H1 (cell line): ENCODE data around the gene DIDO1. TPM values are rescaled to one million over a fixed set of nuclear protein-coding genes. Genes with fewer than 3 reads are reported as not detected.

Source experiments
- CTCF ChIA-PET: fragments of 300-600 bp; sonication (Branson Sonifier 250); formaldehyde crosslinking; loops from one replicate; lab custom pipeline; 2021; ENCODE audit not compliant: partially characterized antibody; lab: Charles Lee
- POLR2A ChIA-PET: fragments of 300-600 bp; sonication (Branson Sonifier 250); formaldehyde crosslinking; loops from one replicate; lab custom pipeline; 2021; ENCODE audit warnings: inconsistent platforms; ENCODE audit not compliant: partially characterized antibody; lab: Charles Lee
- DNase-seq, 2 experiments: peaks; one replicate each; pipeline versions ENCODE4 v3.0.0 to v3.0.0-alpha.2; 2010 to 2022; ENCODE audit warnings: low spot score in 2 of 2, low read depth in 1 of 2, mixed read lengths in 1 of 2
- FAIRE-seq: peaks from 2 replicates; lab custom pipeline; 2011; peaks lifted over from hg19 to GRCh38; lab: Jason Lieb, UNC
- H2AFZ ChIP-seq: 2 replicates; pipeline ENCODE4 v1.8.1; 2012; ENCODE audit warnings: low read length, inconsistent platforms
- H2AK5ac ChIP-seq: 2 replicates; pipeline ENCODE4 v1.6.1; 2013; ENCODE audit warnings: low read depth, low read length
- H2BK120ac ChIP-seq: replicated peaks from 2 replicates; pipeline ENCODE3; 2013; ENCODE audit warnings: low read depth, low read length, inconsistent platforms
- H2BK12ac ChIP-seq: 2 replicates; pipeline ENCODE4 v1.6.1; 2013; ENCODE audit warnings: low read depth, low read length
- H2BK15ac ChIP-seq: 2 replicates; pipeline ENCODE4 v1.6.1; 2013; ENCODE audit warnings: low read length
- H2BK20ac ChIP-seq: 2 replicates; pipeline ENCODE4 v1.6.1; 2013; ENCODE audit warnings: low read length
- H2BK5ac ChIP-seq: 2 replicates; pipeline ENCODE4 v1.6.1; 2013; ENCODE audit warnings: low read depth, low read length
- H3K14ac ChIP-seq: 2 replicates; pipeline ENCODE4 v1.6.1; 2013; ENCODE audit warnings: inconsistent platforms; ENCODE audit not compliant: insufficient read length
- H3K18ac ChIP-seq: 2 replicates; pipeline ENCODE4 v1.6.1; 2013; ENCODE audit warnings: low read length; ENCODE audit errors: extremely low read depth
- H3K23ac ChIP-seq: 2 replicates; pipeline ENCODE4 v1.6.1; 2013; ENCODE audit warnings: inconsistent platforms; ENCODE audit not compliant: insufficient read length
- H3K23me2 ChIP-seq: 2 replicates; pipeline ENCODE4 v1.6.1; 2013; ENCODE audit warnings: low read depth, low read length
- H3K27ac ChIP-seq: 2 replicates; pipeline ENCODE4 v1.6.1; 2011; ENCODE audit warnings: low read depth, low read length, inconsistent platforms
- H3K27me3 ChIP-seq, 4 experiments: replicated peaks in 1 of 4; 1 replicate in 1 of 4; 2 replicates in 3 of 4; pipeline versions ENCODE4 v1.6.1 to v1.8.1; 2011 to 2013; ENCODE audit warnings: low read length in 3 of 4, mild to moderate bottlenecking in 3 of 4, inconsistent platforms in 2 of 4, mixed read lengths in 2 of 4, moderate library complexity in 1 of 4; ENCODE audit not compliant: control insufficient read depth in 3 of 4, insufficient read depth in 3 of 4; ENCODE audit errors: extremely low read depth in 1 of 4
- H3K36me3 ChIP-seq, 4 experiments: 2 replicates each; pipeline versions ENCODE4 v1.6.1 to v1.8.1; 2011 to 2013; ENCODE audit warnings: mild to moderate bottlenecking in 4 of 4, low read length in 3 of 4, moderate library complexity in 2 of 4, control low read depth in 1 of 4, inconsistent platforms in 1 of 4; ENCODE audit not compliant: insufficient read depth in 4 of 4, control insufficient read depth in 2 of 4
- H3K4ac ChIP-seq: replicated peaks from 2 replicates; pipeline ENCODE3; 2013; ENCODE audit warnings: low read length, low read depth, mixed read lengths, inconsistent platforms; ENCODE audit not compliant: insufficient read length
- H3K4me1 ChIP-seq, 4 experiments: replicated peaks in 1 of 4; 1 replicate in 1 of 4; 2 replicates in 3 of 4; pipeline versions ENCODE4 v1.6.1 to v1.8.1; 2011 to 2013; ENCODE audit warnings: low read length in 3 of 4, inconsistent platforms in 2 of 4, mixed read lengths in 1 of 4; ENCODE audit not compliant: insufficient read depth in 4 of 4, control insufficient read depth in 3 of 4
- H3K4me2 ChIP-seq, 2 experiments: 2 replicates each; pipeline versions ENCODE4 v1.6.1 to v1.8.1; 2011 to 2013; ENCODE audit warnings: low read depth in 2 of 2, low read length in 2 of 2, control low read depth in 1 of 2, inconsistent platforms in 1 of 2, mild to moderate bottlenecking in 1 of 2; ENCODE audit not compliant: insufficient read depth in 1 of 2
- H3K4me3 ChIP-seq, 4 experiments: fragments of 200-600, 300-600 bp in 1 of 4; sonication (generic), shearing (Covaris generic), sonication (Bioruptor Twin) in 1 of 4; 2 replicates each; pipeline versions ENCODE4 v1.5.1 to v1.8.1; 2011 to 2016; ENCODE audit warnings: low read length in 4 of 4, low read depth in 3 of 4, control low read depth in 2 of 4, inconsistent platforms in 2 of 4, mild to moderate bottlenecking in 2 of 4, mixed read lengths in 1 of 4, moderate library complexity in 1 of 4; ENCODE audit not compliant: insufficient read depth in 2 of 4; ENCODE audit errors: extremely low read depth in 1 of 4
- H3K56ac ChIP-seq: replicated peaks from 2 replicates; pipeline ENCODE3; 2013; ENCODE audit warnings: low read depth, mild to moderate bottlenecking, mixed read lengths, low read length, inconsistent platforms; ENCODE audit not compliant: insufficient read length
- H3K79me1 ChIP-seq: 2 replicates; pipeline ENCODE4 v1.6.1; 2013; ENCODE audit warnings: low read depth, low read length, control low read depth
- H3K79me2 ChIP-seq, 2 experiments: 2 replicates each; pipeline versions ENCODE4 v1.6.1 to v1.8.1; 2012 to 2013; ENCODE audit warnings: low read length in 2 of 2, mild to moderate bottlenecking in 2 of 2, inconsistent platforms in 1 of 2; ENCODE audit not compliant: insufficient read depth in 2 of 2, control insufficient read depth in 1 of 2
- H3K9ac ChIP-seq, 4 experiments: replicated peaks in 1 of 4; 1 replicate in 1 of 4; 2 replicates in 3 of 4; pipeline versions ENCODE4 v1.6.1 to v1.8.1; 2011 to 2013; ENCODE audit warnings: low read depth in 3 of 4, low read length in 3 of 4, control low read depth in 2 of 4, mild to moderate bottlenecking in 2 of 4, moderate library complexity in 2 of 4, inconsistent platforms in 1 of 4; ENCODE audit errors: extremely low read depth in 1 of 4
- H3K9me3 ChIP-seq, 2 experiments: 2 replicates each; pipeline versions ENCODE4 v1.6.1 to v1.8.1; 2012 to 2013; ENCODE audit warnings: mild to moderate bottlenecking in 2 of 2, moderate library complexity in 2 of 2, control low read depth in 1 of 2, inconsistent platforms in 1 of 2, low read depth in 1 of 2, low read length in 1 of 2, mixed read lengths in 1 of 2; ENCODE audit not compliant: insufficient read depth in 2 of 2
- H4K20me1 ChIP-seq, 2 experiments: replicated peaks in 1 of 2; 2 replicates each; pipeline versions ENCODE3 to v1.8.1; 2011 to 2013; ENCODE audit warnings: inconsistent platforms in 2 of 2, low read length in 2 of 2, mild to moderate bottlenecking in 1 of 2; ENCODE audit not compliant: insufficient read depth in 2 of 2, control insufficient read depth in 1 of 2
- H4K5ac ChIP-seq: 2 replicates; pipeline ENCODE4 v1.6.1; 2013; ENCODE audit warnings: low read length, low read depth, mixed read lengths, inconsistent platforms; ENCODE audit not compliant: insufficient read length
- H4K8ac ChIP-seq: 2 replicates; pipeline ENCODE4 v1.8.0; 2013; ENCODE audit warnings: mild to moderate bottlenecking, moderate library complexity, low read length, inconsistent platforms; ENCODE audit not compliant: insufficient read depth; ENCODE audit errors: extremely low read depth
- H4K91ac ChIP-seq: replicated peaks from 2 replicates; pipeline ENCODE3; 2013; ENCODE audit warnings: low read length, mixed read lengths, inconsistent platforms; ENCODE audit not compliant: insufficient read length
- WGBS, 2 experiments: shearing (Covaris generic) in 1 of 2; methylation state at CpG; one replicate each; pipeline versions ENCODE4 v1.1.6 to v1.1.7; 2013 to 2015; ENCODE audit warnings: low lambda C conversion rate in 2 of 2, mixed read lengths in 2 of 2, inconsistent platforms in 1 of 2, low coverage in 1 of 2, missing lambda C conversion rate in 1 of 2; ENCODE audit not compliant: insufficient replicate concordance in 2 of 2, insufficient coverage in 1 of 2, insufficient read length in 1 of 2; ENCODE audit errors: extremely low coverage in 1 of 2, missing lambda C conversion rate in 1 of 2; 5-methylcytosine and 5-hydroxymethylcytosine counted together
- polyA plus RNA-seq, 7 experiments: library from polyadenylated mRNA; depleted of rRNA in 3 of 7; stranded (reverse) in 5 of 7; unstranded in 2 of 7; fragments of >200 nt in 5 of 7; fragments of 200-250 nt in 2 of 7; gene quantifications; 1 replicate in 5 of 7; 2 replicates in 1 of 7; 4 replicates in 1 of 7; pipeline versions ENCODE4 v1.2.1 to v1.2.3, GENCODE V29; 2011 to 2013; ENCODE audit warnings: missing spikeins in 2 of 7, mixed read lengths in 2 of 7
- total RNA-seq: library from RNA; stranded (reverse); fragmentation: NEBNext Ultra II Directional; extraction: Animal tissue kit (Norgen Biotek cat#: 25700); gene quantifications from 2 replicates; pipeline ENCODE4 v1.2.1, GENCODE V29; 2021

The DIDO1 gene
- total and polyA plus RNA-seq, 2 of the 8 experiments (the other 6 are each of a cell fraction or from before 2014, with no cell fraction given): 53.6 to 82.8 TPM

- ChIA-PET POLR2A (interaction anchor here (0.7 to 1.2 kb wide), 2 partner anchors 19 to 66 kb away, joined by 3 read pairs; no protein-coding TSS in a partner anchor), CTCF (interaction anchor here (1.7 kb wide), 1 partner anchor 24 kb away, joined by 4 read pairs; no protein-coding TSS in a partner anchor)
- peaks cover 62 to 88% of the 10 kb centered on the region in 2 experiments for H3K79me2 ChIP-seq
- H3K23me2 ChIP-seq: peaks cover 19% of the 10 kb centered on the region
- no peak overlapping the region for H3K4ac ChIP-seq
- H3K36me3 ChIP-seq: peaks cover 0 to 23% (median 5%) of the 10 kb centered on the region in 4 experiments; a peak in 4 of 8 replicates
- H2BK15ac ChIP-seq: no peak overlapping the region
- peak overlapping the region; percentile 33; the same call in 1 of the 2 replicates for H2AK5ac ChIP-seq
- no peak overlapping the region for H3K23ac ChIP-seq
- no peak overlapping the region for H2BK20ac ChIP-seq
- no peak overlapping the region for H4K5ac ChIP-seq
- no peak overlapping the region for H3K14ac ChIP-seq
- peaks cover 34% of the 10 kb centered on the region in 2 experiments for H4K20me1 ChIP-seq
- no peak for FAIRE-seq
- no peak overlapping the region for H2BK12ac ChIP-seq
- no peaks in the 10 kb centered on the region for H3K9me3 ChIP-seq
- H3K56ac ChIP-seq: no peak overlapping the region
- no peaks in the 10 kb centered on the region for H3K27me3 ChIP-seq
- H3K4me3 ChIP-seq: no peak overlapping the region
- H3K27ac ChIP-seq: no peak overlapping the region
- WGBS, 2 experiments: 67% methylated on average over 9 of the region's 9 CpGs; no CpG with 5 or more reads in 1 of the 2 experiments
- no peak overlapping the region for H3K18ac ChIP-seq
- H3K79me1 ChIP-seq: peaks cover 6% of the 10 kb centered on the region; the same call in 1 of the 2 replicates
- DNase-seq: no peak
- peak overlapping the region in 1 of 2 experiments; percentile 99; a peak in 1 of 4 replicates for H3K4me2 ChIP-seq
- H2BK120ac ChIP-seq: no peak overlapping the region
- H3K9ac ChIP-seq: no peak overlapping the region; a peak in 1 of 7 replicates
- no peak overlapping the region for H2AFZ ChIP-seq
- peaks cover 13 to 43% (median 22%) of the 10 kb centered on the region in 4 experiments for H3K4me1 ChIP-seq
- H4K91ac ChIP-seq: no peak overlapping the region
- no peak overlapping the region for H2BK5ac ChIP-seq
- H4K8ac ChIP-seq: 0 out of 2 replicates have a peak overlapping the region, but pooled peaks have one; percentile 57
These were observed 5.2 kb upstream of the DIDO1 start for GRCh38 chr20:62931464-62931863.
